Duodenal mucosa (tissue), 2 donors: ENCODE measurements around the gene KCNG2.

ENCODE experiments used
- H3K27ac ChIP-seq: one replicate; pipeline ENCODE4 v1.7.0; 2013; ENCODE audit warnings: low read depth, low read length
- H3K27me3 ChIP-seq, 2 donors: one replicate each; pipeline ENCODE4 v1.7.0; 2013; ENCODE audit warnings: low read length in 2 of 2, control low read depth in 1 of 2; ENCODE audit not compliant: insufficient read depth in 2 of 2, control insufficient read depth in 1 of 2
- H3K36me3 ChIP-seq, 2 donors: one replicate each; pipeline ENCODE4 v1.7.0; 2013; ENCODE audit warnings: low read length in 2 of 2, control low read depth in 1 of 2; ENCODE audit not compliant: insufficient read depth in 2 of 2, control insufficient read depth in 1 of 2
- H3K4me1 ChIP-seq, 2 donors: one replicate each; pipeline ENCODE4 v1.7.0; 2013; ENCODE audit warnings: low read length in 2 of 2, control low read depth in 1 of 2; ENCODE audit not compliant: insufficient read depth in 2 of 2, control insufficient read depth in 1 of 2
- H3K4me3 ChIP-seq, 2 donors: one replicate each; pipeline ENCODE4 v1.7.0; 2013; ENCODE audit warnings: low read length in 2 of 2, low read depth in 1 of 2
- H3K9ac ChIP-seq, 2 donors: one replicate each; pipeline ENCODE4 v1.7.0; 2013; ENCODE audit warnings: low read length in 2 of 2, low read depth in 1 of 2
- H3K9me3 ChIP-seq, 2 donors: one replicate each; pipeline ENCODE4 v1.7.0; 2013; ENCODE audit warnings: low read length in 2 of 2, control low read depth in 1 of 2; ENCODE audit not compliant: control insufficient read depth in 1 of 2

The KCNG2 gene

GRCh38 chr18:79799619-79800370 lies 2.1 kb downstream of the KCNG2 start:
- no peak overlapping the region for H3K27ac ChIP-seq
- H3K9ac ChIP-seq: no peak overlapping the region
- peaks cover 21 to 28% of the 10 kb centered on the region in 2 donors for H3K27me3 ChIP-seq
- no peaks in the 10 kb centered on the region for H3K9me3 ChIP-seq
- H3K4me1 ChIP-seq: peaks cover 8 to 13% of the 10 kb centered on the region in 2 donors
- H3K36me3 ChIP-seq: no peaks in the 10 kb centered on the region
- H3K4me3 ChIP-seq: no peak overlapping the region

- no peaks in the 10 kb centered on the region for H3K9me3 ChIP-seq
- H3K27ac ChIP-seq: no peak overlapping the region
- H3K36me3 ChIP-seq: no peaks in the 10 kb centered on the region
- H3K27me3 ChIP-seq: peaks cover 21 to 27% of the 10 kb centered on the region in 2 donors
- H3K4me3 ChIP-seq: no peak overlapping the region
- no peak overlapping the region for H3K9ac ChIP-seq
- H3K4me1 ChIP-seq: peaks cover 8 to 13% of the 10 kb centered on the region in 2 donors
Measured at GRCh38 chr18:79800371-79801180, 2.8 kb downstream of the KCNG2 start.

GRCh38 chr18:79801217-79801616 lies 3.5 kb downstream of the KCNG2 start:
- Histone ChIP-seq H3K27ac (no peak overlapping the region), H3K9me3 (no peaks in the 10 kb centered on the region), H3K4me3 (no peak overlapping the region), H3K27me3 (peaks cover 19 to 20% of the 10 kb centered on the region in 2 donors), H3K9ac (no peak overlapping the region), H3K36me3 (no peaks in the 10 kb centered on the region), H3K4me1 (peaks cover 8 to 13% of the 10 kb centered on the region in 2 donors)

GRCh38 chr18:79801641-79802040 lies 3.9 kb downstream of the KCNG2 start:
- Histone ChIP-seq H3K9ac (no peak overlapping the region), H3K27me3 (peaks cover 15 to 18% of the 10 kb centered on the region in 2 donors), H3K27ac (no peak overlapping the region), H3K36me3 (no peaks in the 10 kb centered on the region), H3K9me3 (no peaks in the 10 kb centered on the region), H3K4me3 (no peak overlapping the region), H3K4me1 (peaks cover 8 to 13% of the 10 kb centered on the region in 2 donors)

GRCh38 chr18:79802298-79802697 lies 4.6 kb downstream of the KCNG2 start:
- no peaks in the 10 kb centered on the region for H3K36me3 ChIP-seq
- H3K9ac ChIP-seq: no peak overlapping the region
- peaks cover 9 to 12% of the 10 kb centered on the region in 2 donors for H3K27me3 ChIP-seq
- no peak overlapping the region for H3K27ac ChIP-seq
- peaks cover 8 to 11% of the 10 kb centered on the region in 2 donors for H3K4me1 ChIP-seq
- no peak overlapping the region for H3K4me3 ChIP-seq
- H3K9me3 ChIP-seq: no peaks in the 10 kb centered on the region

GRCh38 chr18:79803611-79804051 lies 5.9 kb downstream of the KCNG2 start:
- no peaks in the 10 kb centered on the region for H3K36me3 ChIP-seq
- H3K27ac ChIP-seq: no peak overlapping the region
- H3K27me3 ChIP-seq: peaks cover 5 to 8% of the 10 kb centered on the region in 2 donors
- H3K4me3 ChIP-seq: no peak overlapping the region
- H3K9me3 ChIP-seq: no peaks in the 10 kb centered on the region
- peaks cover 8% of the 10 kb centered on the region in 2 donors for H3K4me1 ChIP-seq
- H3K9ac ChIP-seq: no peak overlapping the region

GRCh38 chr18:79804130-79804787 lies 6.5 kb downstream of the KCNG2 start:
- Histone ChIP-seq H3K36me3 (no peaks in the 10 kb centered on the region), H3K9me3 (no peaks in the 10 kb centered on the region), H3K27me3 (peaks cover 2 to 5% of the 10 kb centered on the region in 2 donors), H3K9ac (no peak overlapping the region), H3K4me1 (peaks cover 4 to 5% of the 10 kb centered on the region in 2 donors), H3K27ac (no peak overlapping the region), H3K4me3 (no peak overlapping the region)

GRCh38 chr18:79805211-79805887 lies 7.6 kb downstream of the KCNG2 start:
- H3K36me3 ChIP-seq: no peaks in the 10 kb centered on the region
- H3K9ac ChIP-seq: no peak overlapping the region
- H3K27ac ChIP-seq: no peak overlapping the region
- no peak overlapping the region for H3K4me3 ChIP-seq
- H3K9me3 ChIP-seq: no peaks in the 10 kb centered on the region
- H3K4me1 ChIP-seq: no peaks in the 10 kb centered on the region
- peaks cover 0 to 2% of the 10 kb centered on the region in 2 donors for H3K27me3 ChIP-seq

GRCh38 chr18:79805926-79806487 lies 8.3 kb downstream of the KCNG2 start:
- no peak overlapping the region for H3K27ac ChIP-seq
- no peaks in the 10 kb centered on the region for H3K4me1 ChIP-seq
- H3K9ac ChIP-seq: no peak overlapping the region
- H3K36me3 ChIP-seq: no peaks in the 10 kb centered on the region
- no peaks in the 10 kb centered on the region for H3K9me3 ChIP-seq
- H3K4me3 ChIP-seq: no peak overlapping the region
- no peaks in the 10 kb centered on the region for H3K27me3 ChIP-seq
